Measurements from ENCODE around the gene CDHR4.

CDHR4 gene

DNA sequence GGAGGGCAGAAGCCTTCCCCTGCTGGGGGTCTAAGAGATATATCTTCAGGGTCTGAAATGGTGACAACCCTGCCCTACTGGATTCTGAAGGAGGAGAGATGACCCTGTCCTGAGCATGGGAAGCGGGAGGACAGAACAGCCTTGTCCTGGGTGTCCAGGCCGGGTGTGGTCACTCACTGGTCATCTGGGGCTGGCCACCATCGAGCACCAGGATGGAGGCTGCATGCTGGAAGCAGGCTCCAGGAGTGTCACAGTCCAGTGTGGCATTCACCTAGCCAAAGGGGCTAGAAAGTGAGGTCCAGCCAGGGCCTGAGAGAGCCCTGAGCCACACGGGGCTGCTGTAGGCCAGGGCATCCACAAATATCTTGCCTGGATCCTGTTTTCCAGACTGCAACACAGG, 5.2 kb downstream of the CDHR4 start:
- TF ChIP-seq, protein P1, sequence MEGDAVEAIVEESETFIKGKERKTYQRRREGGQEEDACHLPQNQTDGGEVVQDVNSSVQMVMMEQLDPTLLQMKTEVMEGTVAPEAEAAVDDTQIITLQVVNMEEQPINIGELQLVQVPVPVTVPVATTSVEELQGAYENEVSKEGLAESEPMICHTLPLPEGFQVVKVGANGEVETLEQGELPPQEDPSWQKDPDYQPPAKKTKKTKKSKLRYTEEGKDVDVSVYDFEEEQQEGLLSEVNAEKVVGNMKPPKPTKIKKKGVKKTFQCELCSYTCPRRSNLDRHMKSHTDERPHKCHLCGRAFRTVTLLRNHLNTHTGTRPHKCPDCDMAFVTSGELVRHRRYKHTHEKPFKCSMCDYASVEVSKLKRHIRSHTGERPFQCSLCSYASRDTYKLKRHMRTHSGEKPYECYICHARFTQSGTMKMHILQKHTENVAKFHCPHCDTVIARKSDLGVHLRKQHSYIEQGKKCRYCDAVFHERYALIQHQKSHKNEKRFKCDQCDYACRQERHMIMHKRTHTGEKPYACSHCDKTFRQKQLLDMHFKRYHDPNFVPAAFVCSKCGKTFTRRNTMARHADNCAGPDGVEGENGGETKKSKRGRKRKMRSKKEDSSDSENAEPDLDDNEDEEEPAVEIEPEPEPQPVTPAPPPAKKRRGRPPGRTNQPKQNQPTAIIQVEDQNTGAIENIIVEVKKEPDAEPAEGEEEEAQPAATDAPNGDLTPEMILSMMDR (IDR thresholded peaks at IDR 0.05; ENCODE audit: poor library complexity, severe bottlenecking), result no peak
- Histone ChIP-seq H3K27me3 (ENCODE audit: insufficient read depth, poor library complexity, severe bottlenecking) (no peaks in the 10 kb centered on the region), H3K4me1 (ENCODE audit: insufficient read depth, poor library complexity, severe bottlenecking) (peaks cover under 1% of the 10 kb centered on the region), H3K36me3 (ENCODE audit: low read depth) (no peaks in the 10 kb centered on the region), H3K4me3 (ENCODE audit: severe bottlenecking) (no peak overlapping the region), H3K9me3 (ENCODE audit: severe bottlenecking) (no peaks in the 10 kb centered on the region), H3K27ac (ENCODE audit: poor library complexity, severe bottlenecking) (no peak overlapping the region)
- ATAC-seq (ENCODE audit: low read depth), result no peak
- DNase-seq (ENCODE audit: low spot score), result no peak

DNA sequence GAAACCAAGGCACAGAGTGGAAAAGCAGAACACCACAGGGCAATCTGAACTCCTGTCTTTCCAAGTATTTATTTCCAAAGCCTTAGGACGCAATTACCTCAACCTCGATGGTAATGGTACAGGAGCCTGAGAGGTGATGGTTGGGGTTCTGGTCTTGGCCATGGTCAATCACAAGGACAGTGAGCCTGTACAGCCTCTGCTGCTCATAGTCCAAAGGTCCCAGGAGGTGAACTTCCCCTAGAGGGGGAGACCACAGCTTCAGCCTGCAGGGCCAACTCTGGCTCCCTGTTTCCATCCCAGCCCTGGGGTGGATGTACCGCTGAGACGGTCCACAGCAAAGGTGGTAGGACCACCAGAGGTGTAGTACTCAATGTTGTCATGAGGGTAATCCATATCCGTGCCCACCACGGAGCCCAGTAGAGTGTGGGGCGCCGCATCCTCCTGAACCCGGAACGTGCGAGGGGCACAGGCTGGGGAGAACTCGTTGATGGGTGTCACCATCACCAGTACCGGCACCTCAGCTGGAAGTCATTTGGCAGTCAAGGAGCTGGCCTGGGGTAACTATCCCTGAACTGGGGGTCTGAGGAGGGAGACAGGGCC, 6.1 kb downstream of the CDHR4 start:
- DNase-seq (ENCODE audit: low spot score) (no peak), ATAC-seq (ENCODE audit: low read depth) (no peak)
- H3K4me1 ChIP-seq (ENCODE audit: insufficient read depth, poor library complexity, severe bottlenecking), result no peaks in the 10 kb centered on the region
- no peak overlapping the region for H3K27ac ChIP-seq (ENCODE audit: poor library complexity, severe bottlenecking)
- H3K36me3 ChIP-seq (ENCODE audit: low read depth), result no peaks in the 10 kb centered on the region
- no peaks in the 10 kb centered on the region for H3K9me3 ChIP-seq (ENCODE audit: severe bottlenecking)
- H3K27me3 ChIP-seq (ENCODE audit: insufficient read depth, poor library complexity, severe bottlenecking), result no peaks in the 10 kb centered on the region
- TF ChIP-seq, protein P1 (IDR thresholded peaks at IDR 0.05; ENCODE audit: poor library complexity, severe bottlenecking), result no peak
- H3K4me3 ChIP-seq (ENCODE audit: severe bottlenecking), result no peak overlapping the region

DNA sequence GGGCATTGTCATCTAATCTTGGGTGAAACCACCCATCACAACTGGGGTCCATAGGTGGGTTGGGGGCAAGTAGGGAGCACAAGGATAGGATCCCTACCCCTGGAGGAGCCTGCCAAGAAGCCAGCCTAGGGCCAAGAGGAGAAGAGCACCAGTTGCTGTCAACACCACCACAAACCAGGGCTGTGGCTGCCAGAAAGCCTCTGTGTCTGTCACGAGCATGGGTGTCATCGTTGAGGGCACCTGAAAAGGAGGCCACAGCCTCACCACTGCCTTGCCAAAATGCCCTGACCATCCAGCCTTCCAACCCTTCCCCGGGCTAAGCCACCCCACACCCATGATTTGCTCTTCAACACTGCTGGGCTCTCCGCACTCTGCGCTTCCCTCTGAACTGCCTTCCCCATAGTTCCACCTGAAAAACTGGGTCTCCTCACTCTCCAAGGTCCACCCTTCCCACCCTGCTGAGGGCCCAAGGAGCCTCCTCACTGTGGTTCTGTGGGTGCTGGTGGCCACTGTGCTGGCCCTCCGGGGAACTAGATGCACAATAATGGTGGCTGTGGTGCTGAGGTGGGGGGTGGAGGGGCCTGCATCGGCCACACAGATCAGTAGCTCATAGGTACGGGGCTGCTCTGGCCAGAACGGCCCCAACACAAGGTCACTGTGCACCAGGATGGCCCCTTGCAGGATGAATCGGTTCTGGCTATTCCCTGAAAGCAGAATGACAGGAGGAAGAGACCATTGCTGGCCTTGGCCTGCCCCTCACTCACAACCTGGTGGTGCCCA, 7.1 kb downstream of the CDHR4 start:
- Histone ChIP-seq H3K4me3 (ENCODE audit: severe bottlenecking) (no peak overlapping the region), H3K9me3 (ENCODE audit: severe bottlenecking) (no peaks in the 10 kb centered on the region), H3K36me3 (ENCODE audit: low read depth) (no peaks in the 10 kb centered on the region), H3K27me3 (ENCODE audit: insufficient read depth, poor library complexity, severe bottlenecking) (no peaks in the 10 kb centered on the region), H3K4me1 (ENCODE audit: insufficient read depth, poor library complexity, severe bottlenecking) (no peaks in the 10 kb centered on the region), H3K27ac (ENCODE audit: poor library complexity, severe bottlenecking) (no peak overlapping the region)
- DNase-seq (ENCODE audit: low spot score) (peak; percentile 14), ATAC-seq (ENCODE audit: low read depth) (no peak)
- TF ChIP-seq, protein P1 (IDR thresholded peaks at IDR 0.05; ENCODE audit: poor library complexity, severe bottlenecking), result no peak

DNA sequence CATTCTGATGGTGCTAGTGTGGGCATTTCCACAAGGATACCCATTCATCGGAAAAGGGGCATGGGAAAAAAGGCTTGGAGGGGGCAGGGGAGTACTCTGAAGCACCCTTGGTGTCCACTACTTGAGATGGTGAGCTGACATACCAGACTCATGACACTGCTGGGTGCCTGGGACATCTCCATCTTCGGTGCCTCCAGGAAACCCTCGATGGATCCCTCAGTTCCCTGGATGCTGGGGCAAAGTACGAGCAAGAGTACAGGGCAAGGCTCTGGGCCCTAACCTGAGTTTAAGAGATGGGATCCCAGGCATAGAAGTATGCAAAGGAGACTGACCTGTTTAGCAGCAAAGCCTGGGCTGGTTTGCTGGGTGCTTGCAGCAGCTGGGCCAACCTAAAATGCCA, 8.1 kb downstream of the CDHR4 start:
- TF ChIP-seq, protein P1 (IDR thresholded peaks at IDR 0.05; ENCODE audit: poor library complexity, severe bottlenecking), result no peak
- Histone ChIP-seq H3K9me3 (ENCODE audit: severe bottlenecking) (no peaks in the 10 kb centered on the region), H3K36me3 (ENCODE audit: low read depth) (no peaks in the 10 kb centered on the region), H3K4me3 (ENCODE audit: severe bottlenecking) (no peak overlapping the region), H3K4me1 (ENCODE audit: insufficient read depth, poor library complexity, severe bottlenecking) (peaks cover 4% of the 10 kb centered on the region), H3K27ac (ENCODE audit: poor library complexity, severe bottlenecking) (no peak overlapping the region), H3K27me3 (ENCODE audit: insufficient read depth, poor library complexity, severe bottlenecking) (no peaks in the 10 kb centered on the region)
- 0 out of 3 replicates have a peak, but pooled peaks have one; percentile 14 for ATAC-seq (ENCODE audit: low read depth)
- DNase-seq (ENCODE audit: low spot score), result peak; percentile 19
